Posterior cingulate gyrus (tissue), 11 donors: Measurements from ENCODE around the gene FAHD2B.
"Not testable (repeated sequence)": the region's sequence is repeated elsewhere in the genome, so short reads cannot be mapped to it uniquely, and the experiment has no call there.

Experiments used
- DNase-seq, 10 donors: peaks; one replicate each; pipeline versions ENCODE4 v3.0.0 to v3.0.0-alpha.2; 2020 to 2021; ENCODE audit warnings: mixed read lengths in 3 of 10
- intact Hi-C: fragments of 100-400 bp; cut with DNase I; formaldehyde crosslinking; loops from one replicate; pipeline ENCODE4 v1.15.1; 2023

Gene FAHD2B, protein sequence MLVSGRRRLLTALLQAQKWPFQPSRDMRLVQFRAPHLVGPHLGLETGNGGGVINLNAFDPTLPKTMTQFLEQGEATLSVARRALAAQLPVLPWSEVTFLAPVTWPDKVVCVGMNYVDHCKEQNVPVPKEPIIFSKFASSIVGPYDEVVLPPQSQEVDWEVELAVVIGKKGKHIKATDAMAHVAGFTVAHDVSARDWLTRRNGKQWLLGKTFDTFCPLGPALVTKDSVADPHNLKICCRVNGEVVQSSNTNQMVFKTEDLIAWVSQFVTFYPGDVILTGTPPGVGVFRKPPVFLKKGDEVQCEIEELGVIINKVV

DNA sequence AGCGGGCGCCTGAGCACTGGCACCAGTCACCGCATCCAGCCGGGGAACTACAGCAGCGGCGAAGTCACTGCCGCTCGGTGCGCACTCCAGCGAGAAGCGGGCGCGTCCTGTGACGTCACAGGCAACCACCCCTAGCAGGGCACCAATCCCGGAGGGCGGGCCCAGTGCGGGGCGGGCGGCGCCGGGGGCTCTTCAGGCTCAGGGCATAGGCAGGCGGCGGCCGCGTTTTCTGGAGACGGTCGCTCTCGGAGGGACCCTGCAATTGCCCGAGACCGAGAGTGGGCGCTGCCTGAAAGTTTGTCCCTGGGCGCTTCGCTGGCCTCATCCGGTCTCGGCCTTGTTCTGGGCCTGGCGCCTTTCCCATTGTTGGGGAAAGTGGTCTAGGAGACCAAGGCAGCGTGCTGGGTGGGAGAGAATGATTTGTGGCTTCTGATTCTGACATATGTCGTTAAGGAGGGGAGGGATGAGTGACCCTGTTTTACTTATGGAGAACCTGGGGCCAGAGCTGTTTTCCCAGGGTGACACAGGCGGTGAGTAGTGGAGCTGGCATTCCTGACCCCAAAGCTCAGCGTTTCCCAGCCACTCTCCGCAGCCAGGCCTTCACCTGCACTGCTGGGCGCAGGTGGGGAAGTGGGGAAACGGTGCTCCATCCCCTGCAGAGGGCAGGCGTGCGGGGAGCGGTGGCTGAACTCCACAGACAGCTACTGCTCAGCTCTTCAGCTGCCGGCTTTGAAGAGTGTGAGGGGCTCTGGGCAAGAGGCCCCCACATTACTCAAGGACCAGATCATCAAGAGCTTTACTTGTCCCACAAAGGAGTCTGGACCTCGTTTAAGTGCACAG is at the start of gene FAHD2B:
FAHD2B (minus strand) TSS at position 111 of the 840 bp plus-strand sequence. CDS start 3,176 bp downstream, outside the sequence.
- intact Hi-C loops: loop anchor here (10.0 kb wide), 1 partner anchor 230 kb away; no protein-coding TSS in a partner anchor
- DNase-seq: peak; percentile 73 to 98 (median 86)

DNA sequence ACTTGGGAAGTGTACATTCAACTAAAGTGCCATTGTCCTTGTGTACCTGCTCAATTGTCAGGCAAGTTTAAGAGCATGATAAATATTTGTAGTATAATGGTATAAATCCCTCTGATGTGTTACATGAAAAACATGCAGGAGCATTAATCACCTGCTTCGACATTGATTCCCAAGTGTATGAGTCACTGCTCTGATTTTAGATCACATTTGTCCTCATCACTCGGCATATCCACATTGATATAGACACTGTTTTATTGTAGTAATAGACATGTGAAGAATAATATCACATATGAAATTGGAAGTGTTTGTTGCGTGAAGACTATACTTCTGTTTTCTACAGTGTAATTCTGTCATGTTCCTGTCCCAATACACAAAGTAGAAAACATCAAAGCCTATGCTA is 49.3 kb upstream of the FAHD2B start:
- DNase-seq, intact Hi-C loops: not testable (repeated sequence)

DNA sequence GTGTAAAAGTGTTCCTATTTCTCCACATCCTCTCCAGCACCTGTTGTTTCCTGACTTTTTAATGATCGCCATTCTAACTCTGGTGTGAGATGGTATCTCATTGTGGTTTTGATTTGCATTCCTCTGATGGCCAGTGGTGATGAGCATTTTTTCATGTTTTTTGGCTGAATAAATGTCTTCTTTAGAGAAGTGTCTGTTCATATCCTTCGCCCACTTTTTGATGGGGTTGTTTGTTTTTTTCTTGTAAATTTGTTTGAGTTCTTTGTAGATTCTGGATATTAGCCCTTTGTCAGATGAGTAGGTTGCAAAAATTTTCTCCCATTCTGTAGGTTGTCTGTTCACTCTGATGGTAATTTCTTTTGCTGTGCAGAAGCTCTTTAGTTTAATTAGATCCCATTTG is 34.4 kb upstream of the FAHD2B start:
- DNase-seq, intact Hi-C loops: not testable (repeated sequence)

DNA sequence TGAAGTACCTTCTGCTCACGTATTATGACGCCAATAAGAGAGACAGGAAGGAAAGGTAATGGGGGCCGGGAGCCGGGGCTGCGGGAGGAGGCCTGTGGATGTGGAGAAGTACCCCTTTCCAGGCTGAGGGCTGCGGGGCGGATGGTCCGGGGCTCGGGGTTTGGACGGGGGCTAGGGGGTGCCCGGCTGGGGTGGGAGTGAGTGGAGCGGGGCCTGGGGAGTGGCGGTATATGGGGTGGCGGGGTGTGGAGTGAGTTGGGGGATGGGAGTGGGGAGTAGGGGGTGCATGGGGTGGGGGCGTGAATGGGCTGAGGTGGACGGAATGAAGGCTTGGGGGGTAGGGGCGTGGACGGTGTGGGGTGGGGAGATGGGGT is 19.2 kb upstream of the FAHD2B start:
- DNase-seq: peak in 2 of 10 donors; percentile 58 to 76
- intact Hi-C loops: loop anchor here (5.0 kb wide), 3 partner anchors 102 to 257 kb away; partner anchors contain the start of gene ANKRD39

DNA sequence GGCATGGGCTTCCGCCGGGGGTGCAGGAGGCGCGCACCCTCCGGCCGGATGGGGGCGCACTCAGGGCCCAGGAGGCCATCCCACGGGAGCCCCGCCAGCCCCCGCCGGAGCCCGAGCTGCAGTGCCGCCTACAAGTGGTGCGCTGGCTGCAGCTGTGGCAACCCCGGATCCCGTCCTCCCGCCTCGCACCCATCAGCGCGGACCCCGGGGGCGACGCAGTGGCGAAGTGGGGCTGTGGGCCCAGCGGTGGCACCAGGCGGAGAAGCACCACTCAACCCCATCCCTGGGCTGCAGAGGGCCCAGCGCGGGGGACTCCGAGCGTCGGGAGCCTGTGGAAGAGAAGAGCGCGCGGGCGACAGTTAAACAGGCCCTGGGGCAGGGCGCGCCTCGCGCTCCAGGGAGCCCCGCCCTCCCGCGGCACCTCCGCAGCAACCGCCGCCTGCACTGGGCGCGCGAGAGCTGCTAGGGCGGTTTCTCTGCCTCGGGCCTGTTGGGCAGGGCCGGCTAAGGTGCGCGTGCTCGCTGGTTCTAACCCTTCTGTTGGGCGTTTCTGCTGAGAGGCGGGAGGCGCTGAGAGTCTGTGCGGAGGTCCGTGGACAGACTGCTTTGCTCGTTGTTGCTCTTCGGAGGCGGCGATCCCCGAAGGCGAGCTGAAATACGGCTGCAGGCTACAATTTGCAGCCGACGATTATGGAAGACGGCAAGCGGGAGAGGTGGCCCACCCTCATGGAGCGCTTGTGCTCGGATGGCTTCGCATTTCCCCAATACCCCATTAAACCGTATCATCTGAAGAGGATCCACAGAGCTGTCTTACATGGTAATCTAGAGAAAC is 18.6 kb upstream of the FAHD2B start, which contains the start of gene ANKRD36:
ANKRD36 (plus strand) TSS at position 104 of the 832 bp plus-strand sequence; CDS start at position 691, 587 bp downstream.
- DNase-seq: peak; percentile 74 to 98 (median 84)
- intact Hi-C loops: loop anchor here (5.0 kb wide), 3 partner anchors 101 to 256 kb away; partner anchors contain the start of gene ANKRD39

DNA sequence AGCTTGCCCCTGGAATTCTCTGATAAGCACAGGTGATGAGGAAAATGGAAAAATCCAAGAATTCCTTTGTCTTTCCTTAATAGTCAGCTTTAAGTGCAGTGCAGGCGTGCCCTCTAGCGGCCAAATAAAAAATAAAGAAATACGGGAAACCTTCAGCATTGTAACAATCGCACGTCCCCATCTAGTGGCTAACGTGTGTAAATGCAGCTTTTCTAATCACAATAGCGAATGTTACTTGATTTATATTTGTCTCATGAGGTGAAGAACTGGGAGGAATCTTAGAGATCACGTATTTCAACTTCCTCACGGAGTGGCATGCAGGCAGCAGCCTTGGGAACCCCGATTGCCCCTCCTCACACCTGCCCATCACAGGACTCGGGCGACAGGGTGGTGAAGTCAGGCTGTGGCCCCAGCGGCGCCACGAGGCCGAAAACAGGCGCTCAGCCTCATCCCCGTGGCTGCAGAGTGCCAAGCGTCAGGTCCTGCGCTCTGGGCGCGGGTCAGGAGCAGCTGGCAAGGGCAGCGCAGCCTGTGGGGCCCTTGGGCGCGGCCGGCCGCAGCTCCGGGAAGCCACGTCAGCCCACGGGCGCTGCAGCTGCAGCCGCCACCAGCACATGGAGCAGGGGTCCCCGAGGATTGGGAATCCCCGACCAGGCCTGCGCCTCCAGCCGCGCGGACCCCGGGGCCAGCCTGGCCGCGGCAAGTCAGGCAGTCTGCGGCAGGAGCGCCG is 17.8 kb upstream of the FAHD2B start:
- peak in 8 of 10 donors; percentile 36 to 87 (median 65) for DNase-seq
- intact Hi-C loops: loop anchor here (5.0 kb wide), 3 partner anchors 100 to 255 kb away; partner anchors contain the start of gene ANKRD39

DNA sequence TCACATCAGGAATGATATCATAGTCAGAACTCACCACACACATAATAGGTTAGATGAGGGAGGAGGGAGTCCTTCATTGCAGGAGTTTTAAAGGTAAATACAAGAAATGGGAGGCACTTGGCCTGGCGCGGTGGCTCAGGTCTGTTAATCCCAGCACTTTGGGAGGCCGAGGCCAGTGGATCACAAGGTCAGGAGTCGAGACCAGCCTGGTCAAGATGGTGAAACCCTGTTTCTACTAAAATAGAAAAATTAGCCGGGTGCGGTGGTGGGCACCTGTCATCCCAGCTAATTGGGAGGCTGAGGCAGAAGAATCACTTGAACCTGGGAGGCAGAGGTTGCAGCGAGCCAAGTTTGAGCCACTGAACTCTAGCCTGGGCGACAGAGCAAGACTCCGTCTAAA is 16.6 kb upstream of the FAHD2B start:
- intact Hi-C loops: loop anchor here (5.0 kb wide), 3 partner anchors 99 to 254 kb away; partner anchors contain the start of gene ANKRD39
- peak in 3 of 10 donors; percentile 40 to 75 (median 57) for DNase-seq

DNA sequence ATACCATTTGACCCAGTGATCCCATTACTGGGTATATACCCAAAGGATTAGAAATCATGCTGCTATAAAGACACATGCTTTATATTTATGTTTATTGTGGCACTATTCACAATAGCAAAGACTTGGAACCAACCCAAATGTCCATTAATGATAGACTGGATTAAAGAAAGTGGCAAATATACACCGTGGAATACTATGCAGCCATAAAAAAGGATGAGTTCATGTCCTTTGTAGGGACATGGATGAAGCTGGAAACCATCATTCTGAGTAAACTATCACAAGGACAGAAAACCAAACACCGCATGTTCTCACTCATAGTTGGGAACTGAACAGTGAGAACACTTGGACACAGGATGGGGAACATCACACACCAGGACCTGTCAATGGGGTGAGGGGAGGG is 12.2 kb upstream of the FAHD2B start:
- intact Hi-C loops, DNase-seq: not testable (repeated sequence)

DNA sequence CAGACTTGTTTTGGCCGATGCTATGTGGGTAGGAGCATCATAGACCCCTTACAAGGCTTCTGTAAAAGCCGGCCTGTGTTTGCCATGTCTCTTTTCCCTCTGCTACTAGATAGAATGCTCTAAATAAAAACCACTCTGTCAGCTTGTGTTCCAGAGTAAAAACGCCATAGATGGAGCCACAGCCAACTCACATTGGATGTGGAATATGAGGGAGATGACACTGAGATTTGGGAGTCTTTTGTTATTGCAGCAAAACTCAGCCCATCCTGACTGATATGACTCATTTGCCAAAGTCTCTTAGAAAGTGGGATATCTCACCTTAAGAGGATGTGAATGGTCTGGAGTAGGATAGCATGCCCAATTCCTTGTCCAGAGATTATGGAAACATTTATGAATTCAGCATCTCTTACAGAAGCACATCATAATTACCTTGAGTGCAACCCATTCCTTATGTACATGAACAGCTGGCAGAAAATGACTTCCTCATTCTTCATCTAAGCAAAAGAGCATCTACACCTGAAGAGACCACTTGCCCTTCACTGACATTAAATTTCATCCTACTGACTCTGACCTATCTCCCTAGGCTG is 4.2 kb upstream of the FAHD2B start:
- intact Hi-C loops: loop anchor here (10.0 kb wide), 1 partner anchor 234 kb away; no protein-coding TSS in a partner anchor
- DNase-seq: not testable (repeated sequence)

DNA sequence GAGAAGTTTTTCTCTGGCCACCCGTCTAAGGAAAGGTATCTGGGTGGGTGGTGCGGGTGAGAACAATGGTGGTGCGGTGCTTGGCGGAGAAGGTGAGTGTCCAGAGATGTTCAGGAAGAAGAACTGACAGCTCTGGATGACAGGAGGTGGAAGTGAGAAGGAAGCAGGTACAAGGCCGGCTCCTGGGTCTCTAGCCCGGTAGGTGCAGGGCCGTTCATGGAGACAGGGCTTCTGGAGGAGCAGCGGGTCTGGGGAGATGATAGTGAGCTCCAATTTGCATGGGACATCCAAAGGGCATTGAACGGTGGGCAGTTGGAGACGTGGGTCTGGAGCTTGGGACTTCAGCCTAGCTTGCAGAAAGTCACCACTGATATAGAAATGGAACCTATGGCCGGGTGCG is 979 bp upstream of the FAHD2B start:
- no peak for DNase-seq
- intact Hi-C loops: loop anchor here (10.0 kb wide), 1 partner anchor 231 kb away; no protein-coding TSS in a partner anchor

DNA sequence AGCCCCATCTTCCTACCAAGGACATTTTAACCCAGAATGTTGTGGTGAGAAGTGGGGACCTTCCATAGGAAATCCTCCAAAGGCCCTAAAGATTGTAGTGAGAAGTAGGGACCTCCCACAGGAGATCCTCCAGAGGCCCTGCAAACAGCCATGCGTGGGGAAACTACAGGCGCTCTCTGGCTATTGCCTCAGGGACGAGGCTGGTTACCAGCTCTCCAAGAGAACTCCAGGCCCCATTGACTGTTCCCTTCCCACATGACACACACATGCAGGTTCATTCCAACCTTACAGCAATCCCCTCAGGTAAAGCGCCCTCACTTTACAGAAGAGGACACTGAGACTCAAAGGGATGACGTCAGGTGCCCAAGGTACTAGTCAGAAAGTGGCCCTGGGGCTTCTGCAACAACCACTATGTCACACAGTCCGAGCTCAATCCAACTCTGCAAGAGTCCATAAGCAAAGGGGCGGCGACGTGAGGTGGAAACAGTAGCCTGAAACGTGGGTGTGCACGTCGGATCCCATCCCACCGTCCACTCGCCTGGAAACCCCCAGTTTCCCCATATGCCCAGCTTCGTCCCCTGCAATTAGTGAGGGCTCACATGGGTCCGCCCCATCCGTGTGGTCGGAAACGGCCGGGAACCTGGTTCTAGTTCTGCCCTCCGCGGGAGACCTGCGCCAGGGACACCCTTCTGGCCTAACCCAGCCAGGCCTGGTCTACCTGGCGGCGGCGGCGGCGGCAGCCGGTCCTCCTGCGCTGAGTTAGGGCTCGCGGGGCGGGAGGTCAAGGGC is 505 bp downstream of the FAHD2B start:
- intact Hi-C loops: loop anchor here (10.0 kb wide), 1 partner anchor 229 kb away; no protein-coding TSS in a partner anchor

DNA sequence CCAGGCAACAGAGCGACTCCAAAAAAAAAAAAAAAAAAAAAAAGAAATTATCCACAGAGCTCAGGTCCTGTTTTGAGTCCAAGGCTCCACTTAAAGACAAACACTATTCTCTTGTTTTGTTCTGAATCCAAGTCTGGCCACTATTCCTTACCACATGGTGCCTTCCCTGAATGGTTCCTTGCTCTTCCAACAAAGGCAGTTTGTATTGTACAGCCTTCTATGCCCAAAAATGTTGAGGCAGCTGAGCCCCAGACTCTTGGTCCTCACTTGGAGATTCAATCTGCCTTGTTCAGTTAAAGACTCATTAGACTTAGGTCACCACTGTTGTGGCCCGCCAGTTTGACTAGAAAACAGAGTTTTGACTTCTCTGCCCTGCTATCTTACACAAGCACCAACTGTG is 1.7 kb downstream of the FAHD2B start:
- not testable (repeated sequence) for DNase-seq
- intact Hi-C loops: loop anchor here (10.0 kb wide), 1 partner anchor 228 kb away; no protein-coding TSS in a partner anchor

More for the DNA sequence above, 505 bp downstream of the FAHD2B start:
- DNase-seq: not testable (repeated sequence)

DNA sequence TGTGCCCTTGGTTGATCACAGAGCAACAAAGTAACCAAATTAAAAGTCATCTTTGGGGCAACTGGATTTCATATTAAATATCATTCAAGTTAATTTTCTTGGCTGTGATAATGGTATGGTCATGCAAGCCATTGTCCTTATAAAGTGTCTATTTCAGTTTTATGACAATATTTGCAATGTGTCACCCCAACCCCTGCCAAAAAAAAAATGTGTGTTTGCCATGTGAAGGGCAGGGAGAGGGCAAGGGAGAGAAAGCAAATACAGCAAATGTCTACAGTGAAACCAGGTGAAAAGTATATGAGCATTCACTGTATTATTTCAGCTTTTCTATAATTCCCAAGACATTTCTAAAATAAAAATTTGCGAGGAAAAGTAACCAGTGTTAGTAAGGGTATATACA is 6.0 kb downstream of the FAHD2B start:
- intact Hi-C loops, DNase-seq: not testable (repeated sequence)

DNA sequence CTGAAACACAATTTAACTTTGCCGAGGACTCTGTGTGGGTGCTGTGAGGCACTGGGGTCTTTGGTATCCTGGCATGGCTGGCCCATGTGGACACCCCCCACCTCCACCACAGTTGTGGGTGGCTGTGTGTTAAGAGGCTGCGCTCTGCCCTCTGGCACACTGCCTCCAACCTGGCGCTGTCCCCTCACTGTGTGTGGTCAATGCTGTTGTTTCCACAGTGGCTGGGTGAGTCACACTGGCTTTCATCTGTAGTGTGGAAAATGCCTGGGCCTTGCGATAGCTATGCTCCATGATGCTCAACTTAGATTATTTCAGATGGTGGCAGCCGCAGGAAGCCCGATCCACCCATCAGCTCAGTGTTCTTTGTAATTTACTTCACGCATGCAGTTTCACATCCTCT is 9.6 kb downstream of the FAHD2B start:
- intact Hi-C loops, DNase-seq: not testable (repeated sequence)

DNA sequence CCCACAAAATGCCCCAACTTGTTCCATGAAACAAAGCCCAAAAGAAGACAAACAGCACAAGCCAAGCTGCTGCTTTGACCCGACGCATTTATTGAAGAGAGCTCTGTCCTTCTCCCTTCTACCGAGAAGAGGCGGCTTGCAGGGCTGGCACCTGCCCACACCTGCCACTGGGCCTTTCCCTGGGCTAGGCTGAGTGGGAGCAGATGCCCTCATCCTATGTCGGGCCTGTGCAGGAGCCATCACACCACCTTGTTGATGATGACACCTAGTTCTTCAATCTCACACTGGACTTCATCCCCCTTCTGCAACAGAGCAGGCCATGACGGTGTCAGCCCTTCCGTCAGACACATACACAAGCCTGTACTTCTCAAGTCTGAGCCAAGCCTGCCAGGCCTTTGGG is 11.2 kb downstream of the FAHD2B start:
- intact Hi-C loops: not testable (repeated sequence)
- DNase-seq: peak in 1 of 10 donors; percentile 65

DNA sequence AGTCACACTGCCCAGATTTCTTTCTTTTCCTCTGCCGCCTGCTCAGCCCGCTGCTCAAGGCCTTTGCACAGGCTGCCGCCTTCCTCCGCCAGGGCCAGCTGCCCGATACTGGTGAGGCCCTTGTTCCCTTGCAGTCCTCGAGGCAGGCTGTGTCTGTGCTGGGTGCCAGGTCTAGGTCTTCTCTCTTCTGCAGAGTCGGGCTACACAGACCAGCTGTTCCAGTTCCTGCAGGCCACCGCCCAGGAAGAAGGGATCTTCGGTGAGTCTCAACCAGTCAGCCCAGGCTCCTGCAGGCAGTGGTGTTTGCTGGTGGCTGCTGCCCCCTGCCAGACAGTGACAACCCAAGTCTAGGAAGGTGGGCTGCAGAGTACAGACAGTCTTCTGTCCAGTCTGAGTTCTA is 12.5 kb downstream of the FAHD2B start:
- DNase-seq, intact Hi-C loops: not testable (repeated sequence)

DNA sequence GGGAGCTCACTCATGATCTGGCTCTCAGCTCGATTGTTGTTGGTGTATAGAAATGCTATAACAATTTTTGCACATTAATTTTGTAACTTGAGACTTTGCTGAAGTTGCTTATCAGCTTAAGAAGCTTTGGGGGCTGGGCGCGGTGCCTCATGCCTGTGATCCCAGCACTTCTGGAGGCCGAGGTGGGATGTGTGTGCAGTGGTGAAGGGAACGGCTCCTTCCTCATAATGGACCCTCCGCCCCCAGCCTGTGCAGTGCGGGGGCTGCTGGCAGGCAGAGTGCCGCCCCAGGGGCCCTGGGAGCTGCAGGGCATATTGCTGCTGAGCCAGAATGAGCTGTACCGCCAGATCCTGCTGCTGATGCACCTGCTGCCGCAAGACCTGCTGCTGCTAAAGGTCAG is 13.8 kb downstream of the FAHD2B start:
- DNase-seq: peak in 1 of 10 donors; percentile 41
- intact Hi-C loops: not testable (repeated sequence)

DNA sequence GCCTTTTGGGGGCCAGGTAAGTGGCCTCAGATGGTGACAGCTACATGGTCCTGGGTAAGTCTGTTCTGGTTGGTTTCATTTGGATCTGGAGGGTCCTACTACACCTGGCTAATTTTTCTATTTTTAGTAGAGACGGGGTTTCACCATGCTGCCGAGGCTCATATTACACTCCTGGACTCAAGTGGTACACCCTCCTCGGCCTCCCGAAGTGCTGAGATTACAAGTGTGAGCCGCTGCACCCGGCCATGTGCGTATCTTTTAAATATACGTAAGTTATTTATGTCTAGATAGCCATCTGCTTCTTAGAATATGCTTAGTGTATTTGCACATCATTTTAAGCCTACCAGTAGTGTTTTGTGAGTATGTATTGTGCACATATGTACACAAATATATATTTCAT is 17.5 kb downstream of the FAHD2B start:
- DNase-seq, intact Hi-C loops: not testable (repeated sequence)
